ENCODE data around the gene TRPM3.

- TF ChIP-seq, protein P1, sequence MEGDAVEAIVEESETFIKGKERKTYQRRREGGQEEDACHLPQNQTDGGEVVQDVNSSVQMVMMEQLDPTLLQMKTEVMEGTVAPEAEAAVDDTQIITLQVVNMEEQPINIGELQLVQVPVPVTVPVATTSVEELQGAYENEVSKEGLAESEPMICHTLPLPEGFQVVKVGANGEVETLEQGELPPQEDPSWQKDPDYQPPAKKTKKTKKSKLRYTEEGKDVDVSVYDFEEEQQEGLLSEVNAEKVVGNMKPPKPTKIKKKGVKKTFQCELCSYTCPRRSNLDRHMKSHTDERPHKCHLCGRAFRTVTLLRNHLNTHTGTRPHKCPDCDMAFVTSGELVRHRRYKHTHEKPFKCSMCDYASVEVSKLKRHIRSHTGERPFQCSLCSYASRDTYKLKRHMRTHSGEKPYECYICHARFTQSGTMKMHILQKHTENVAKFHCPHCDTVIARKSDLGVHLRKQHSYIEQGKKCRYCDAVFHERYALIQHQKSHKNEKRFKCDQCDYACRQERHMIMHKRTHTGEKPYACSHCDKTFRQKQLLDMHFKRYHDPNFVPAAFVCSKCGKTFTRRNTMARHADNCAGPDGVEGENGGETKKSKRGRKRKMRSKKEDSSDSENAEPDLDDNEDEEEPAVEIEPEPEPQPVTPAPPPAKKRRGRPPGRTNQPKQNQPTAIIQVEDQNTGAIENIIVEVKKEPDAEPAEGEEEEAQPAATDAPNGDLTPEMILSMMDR (conservative IDR thresholded peaks at IDR 0.05; ENCODE audit: low read depth, low read length): no peak
- TF ChIP-seq EZH2phosphoT487 (IDR thresholded peaks at IDR 0.05; ENCODE audit: borderline replicate concordance, low read length): no peak
- no peak for TF ChIP-seq EZH2 (IDR thresholded peaks at IDR 0.05; ENCODE audit: low read length, unreplicated experiment)
Measured at GRCh38 chr9:70696694-70697335, 424.6 kb downstream of the TRPM3 start.

Data from PC-3 (cell line).